Measurements from ENCODE around the gene SEC24D.

Gene SEC24D

GRCh38 chr4:118721752-118722151 is 114.2 kb downstream of the SEC24D start:
- TF ChIP-seq CTCF (IDR thresholded peaks at IDR 0.05; ENCODE audit: insufficient read depth, missing control alignments): no peak
- DNase-seq (ENCODE audit: insufficient read length, low spot score): no peak
- FAIRE-seq: peak; percentile 16

- no peak for TF ChIP-seq CTCF (IDR thresholded peaks at IDR 0.05; ENCODE audit: insufficient read depth, missing control alignments)
- FAIRE-seq: no peak
- DNase-seq (ENCODE audit: insufficient read length, low spot score): no peak
These were observed 117.3 kb downstream of the SEC24D start for GRCh38 chr4:118718511-118719170.

- FAIRE-seq (no peak), DNase-seq (ENCODE audit: insufficient read length, low spot score) (no peak)
- no peak for TF ChIP-seq CTCF (IDR thresholded peaks at IDR 0.05; ENCODE audit: insufficient read depth, missing control alignments)
These were observed 119.6 kb downstream of the SEC24D start for GRCh38 chr4:118716304-118716703.

- no peak for FAIRE-seq
- DNase-seq (ENCODE audit: insufficient read length, low spot score): no peak
- TF ChIP-seq CTCF (IDR thresholded peaks at IDR 0.05; ENCODE audit: insufficient read depth, missing control alignments): no peak
These were observed 121.2 kb downstream of the SEC24D start for GRCh38 chr4:118714682-118715081.

- DNase-seq (ENCODE audit: insufficient read length, low spot score) (no peak), FAIRE-seq (no peak)
- no peak for TF ChIP-seq CTCF (IDR thresholded peaks at IDR 0.05; ENCODE audit: insufficient read depth, missing control alignments)
These were observed 123.1 kb downstream of the SEC24D start for GRCh38 chr4:118712872-118713271.

- FAIRE-seq: no peak
- no peak for DNase-seq (ENCODE audit: insufficient read length, low spot score)
- no peak for TF ChIP-seq CTCF (IDR thresholded peaks at IDR 0.05; ENCODE audit: insufficient read depth, missing control alignments)
These were observed 124.9 kb downstream of the SEC24D start for GRCh38 chr4:118711052-118711451.

- no peak for DNase-seq (ENCODE audit: insufficient read length, low spot score)
- TF ChIP-seq CTCF (IDR thresholded peaks at IDR 0.05; ENCODE audit: insufficient read depth, missing control alignments): no peak
- FAIRE-seq: no peak
These were observed 132.8 kb downstream of the SEC24D start for GRCh38 chr4:118703118-118703517.

All from D721Med (cell line).